ENCODE results near the gene ZFPM1. TPM values are rescaled to one million over a fixed set of nuclear protein-coding genes. Genes with fewer than 3 reads are reported as not detected.

ZFPM1 gene
- total RNA-seq, 1 donor from 2014 or later: 11.1 TPM

DNA sequence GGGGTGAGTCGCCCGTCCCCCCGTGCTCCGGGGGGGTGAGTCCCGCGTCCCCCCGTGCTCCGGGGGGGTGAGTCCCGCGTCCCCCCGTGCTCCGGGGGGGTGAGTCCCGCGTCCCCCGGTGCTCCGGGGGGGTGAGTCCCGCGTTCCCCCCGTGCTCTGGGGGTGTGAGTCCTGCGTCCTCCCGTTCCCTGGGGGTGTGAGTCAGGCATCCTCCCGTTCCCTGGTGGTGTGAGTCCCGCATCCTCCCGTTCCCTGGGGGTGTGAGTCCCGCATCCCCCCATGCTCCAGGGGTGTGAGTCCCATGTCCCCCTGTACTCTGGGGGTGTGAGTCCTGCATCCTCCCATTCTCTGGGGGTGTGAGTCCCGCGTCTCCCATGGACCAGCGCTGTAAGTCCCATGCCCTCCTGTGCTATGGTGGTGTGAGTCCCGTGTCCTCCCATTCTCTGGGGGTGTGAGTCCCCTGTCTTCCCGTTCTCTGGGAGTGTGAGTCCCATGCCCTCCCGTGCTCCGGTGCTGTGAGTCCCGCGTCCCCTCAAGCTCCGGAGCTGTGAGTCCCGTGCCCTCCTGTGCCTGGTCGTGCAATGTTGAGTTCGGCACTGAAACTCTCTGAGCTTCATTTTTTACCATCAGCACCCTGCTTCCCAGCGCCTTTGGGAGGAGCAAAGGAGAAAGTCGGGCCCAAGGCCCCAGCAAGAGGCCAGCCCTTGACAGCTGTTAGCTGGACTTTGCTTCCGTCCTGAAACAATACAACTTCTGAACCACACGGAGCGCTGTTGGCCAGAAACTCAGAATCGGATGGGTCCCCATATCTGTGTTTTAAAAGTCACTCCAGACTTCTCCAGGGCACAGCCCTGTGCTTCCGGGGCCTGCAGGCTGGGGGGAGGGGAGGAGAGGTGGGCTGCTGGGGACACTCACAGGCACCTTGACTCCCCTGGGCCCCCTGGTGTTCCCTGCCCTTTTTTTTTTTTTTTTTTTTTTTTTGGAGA lies 105.7 kb downstream of the ZFPM1 start:
- DNase-seq (ENCODE audit: low read depth, low spot score): no peak
- peaks cover 12% of the 10 kb centered on the region for H3K4me1 Mint-ChIP-seq
- TF ChIP-seq, protein P1, sequence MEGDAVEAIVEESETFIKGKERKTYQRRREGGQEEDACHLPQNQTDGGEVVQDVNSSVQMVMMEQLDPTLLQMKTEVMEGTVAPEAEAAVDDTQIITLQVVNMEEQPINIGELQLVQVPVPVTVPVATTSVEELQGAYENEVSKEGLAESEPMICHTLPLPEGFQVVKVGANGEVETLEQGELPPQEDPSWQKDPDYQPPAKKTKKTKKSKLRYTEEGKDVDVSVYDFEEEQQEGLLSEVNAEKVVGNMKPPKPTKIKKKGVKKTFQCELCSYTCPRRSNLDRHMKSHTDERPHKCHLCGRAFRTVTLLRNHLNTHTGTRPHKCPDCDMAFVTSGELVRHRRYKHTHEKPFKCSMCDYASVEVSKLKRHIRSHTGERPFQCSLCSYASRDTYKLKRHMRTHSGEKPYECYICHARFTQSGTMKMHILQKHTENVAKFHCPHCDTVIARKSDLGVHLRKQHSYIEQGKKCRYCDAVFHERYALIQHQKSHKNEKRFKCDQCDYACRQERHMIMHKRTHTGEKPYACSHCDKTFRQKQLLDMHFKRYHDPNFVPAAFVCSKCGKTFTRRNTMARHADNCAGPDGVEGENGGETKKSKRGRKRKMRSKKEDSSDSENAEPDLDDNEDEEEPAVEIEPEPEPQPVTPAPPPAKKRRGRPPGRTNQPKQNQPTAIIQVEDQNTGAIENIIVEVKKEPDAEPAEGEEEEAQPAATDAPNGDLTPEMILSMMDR (conservative IDR thresholded peaks at IDR 0.05): peak; percentile 64
- H3K36me3 Mint-ChIP-seq (ENCODE audit: low read depth): no peaks in the 10 kb centered on the region
- H3K27ac Mint-ChIP-seq (ENCODE audit: unreplicated experiment): no peak overlapping the region
- H3K27me3 Mint-ChIP-seq (ENCODE audit: low read depth): no peaks in the 10 kb centered on the region
- no peaks in the 10 kb centered on the region for H3K9me3 Mint-ChIP-seq
- H3K4me3 Mint-ChIP-seq: no peak overlapping the region

DNA sequence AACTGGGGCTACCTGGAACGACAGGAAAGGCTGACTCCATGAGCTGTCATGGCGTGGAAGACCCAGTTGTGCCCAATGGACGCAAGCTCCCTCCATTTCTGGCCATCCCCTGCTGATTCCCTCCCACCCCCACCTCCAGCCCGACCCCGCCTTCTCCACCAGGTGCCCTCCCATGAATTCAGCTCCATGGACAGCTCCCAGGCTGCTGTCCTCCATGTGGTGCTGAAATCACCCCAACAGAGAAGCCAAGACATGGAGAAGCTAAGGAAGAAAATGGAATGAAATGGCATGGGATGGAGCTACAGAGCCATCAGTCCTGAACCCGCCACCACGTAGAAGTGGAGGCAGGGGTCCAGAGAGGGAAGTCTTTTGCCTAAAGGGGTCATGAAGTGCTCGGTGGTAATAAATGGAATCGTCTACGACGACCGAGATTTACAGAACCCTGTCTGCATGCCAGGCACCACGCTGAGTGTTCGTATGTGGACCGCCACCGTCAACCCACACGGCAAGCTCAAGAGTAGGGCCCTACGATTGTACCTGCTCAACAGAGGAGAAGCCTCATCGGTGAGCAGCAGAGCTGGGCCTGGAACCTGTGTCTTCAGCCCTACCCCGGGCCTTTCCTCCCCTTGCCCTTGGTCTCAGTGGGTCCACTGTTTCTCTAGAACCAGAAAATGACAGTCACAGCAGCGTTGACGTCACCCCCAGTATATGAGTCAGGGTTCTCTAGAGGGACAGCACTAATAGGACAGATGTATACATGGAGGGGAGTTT lies 107.8 kb downstream of the ZFPM1 start:
- no peaks in the 10 kb centered on the region for H3K9me3 Mint-ChIP-seq
- TF ChIP-seq, protein P1 (conservative IDR thresholded peaks at IDR 0.05): no peak
- no peak for DNase-seq (ENCODE audit: low read depth, low spot score)
- H3K27me3 Mint-ChIP-seq (ENCODE audit: low read depth): no peaks in the 10 kb centered on the region
- H3K4me1 Mint-ChIP-seq: peaks cover 15% of the 10 kb centered on the region
- H3K4me3 Mint-ChIP-seq: no peak overlapping the region
- no peaks in the 10 kb centered on the region for H3K36me3 Mint-ChIP-seq (ENCODE audit: low read depth)
- no peak overlapping the region for H3K27ac Mint-ChIP-seq (ENCODE audit: unreplicated experiment)

DNA sequence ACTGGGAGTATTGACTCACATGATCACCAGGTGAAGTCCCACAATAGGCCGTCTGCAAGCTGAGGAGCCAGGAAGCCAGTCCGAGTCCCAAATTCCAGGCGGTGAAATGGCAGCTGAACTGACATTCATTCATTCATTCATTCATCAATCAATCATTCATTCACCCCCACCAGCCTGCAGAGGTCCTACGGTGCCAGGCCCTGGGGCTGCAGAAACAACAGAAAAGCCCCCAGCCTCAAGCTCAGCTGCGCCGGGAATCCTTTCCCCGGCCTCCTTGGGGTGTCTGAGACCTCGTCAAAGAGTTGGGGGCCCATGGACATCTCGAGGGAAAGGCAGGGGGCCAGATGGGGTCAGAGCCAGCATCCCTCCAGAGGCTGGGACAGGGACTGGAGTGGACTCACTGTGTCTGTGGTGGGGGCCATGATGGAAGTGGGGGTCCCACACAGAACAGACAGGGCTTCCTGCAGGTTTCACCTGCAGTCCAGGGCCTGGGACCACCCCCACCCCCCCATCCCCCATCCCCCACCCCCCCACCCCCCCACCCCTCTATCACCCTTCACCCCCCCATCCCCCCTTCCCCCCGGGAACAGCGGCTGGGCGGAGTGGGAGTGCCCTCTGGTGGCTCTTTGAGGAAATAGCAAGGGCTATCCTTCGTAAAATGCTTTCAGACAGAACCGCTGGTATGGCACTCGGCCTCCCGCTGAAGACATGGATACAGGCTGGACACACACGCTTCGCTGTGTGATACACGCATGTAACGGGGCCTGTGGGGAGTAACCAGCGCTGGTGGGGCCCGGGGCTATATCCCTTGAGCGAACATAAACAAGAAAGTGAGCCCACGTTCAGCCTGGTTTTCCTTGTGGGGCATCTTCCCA lies 108.6 kb downstream of the ZFPM1 start:
- Mint-ChIP-seq H3K4me3 (peak overlapping the region; percentile 80), H3K9me3 (no peaks in the 10 kb centered on the region)

DNA sequence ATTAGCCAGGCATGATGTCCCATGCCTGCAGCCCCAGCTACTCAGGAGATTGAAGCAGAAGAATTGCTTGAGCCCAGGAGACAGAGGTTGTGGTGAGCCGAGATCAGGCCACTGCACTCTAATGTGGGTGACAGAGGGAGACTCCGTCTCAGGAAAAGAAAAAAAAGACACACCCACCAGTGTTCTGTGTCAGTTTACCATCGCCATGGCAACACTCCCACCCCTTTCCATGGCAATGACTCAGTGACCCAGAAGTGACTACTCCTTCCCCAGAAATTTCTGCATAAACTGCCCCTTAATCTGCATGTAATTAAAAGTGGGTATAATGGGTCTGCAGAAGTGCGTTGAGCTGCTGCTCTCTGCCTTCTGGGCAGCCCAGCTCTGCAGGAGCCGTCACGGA lies 113.1 kb downstream of the ZFPM1 start:
- H3K9me3 Mint-ChIP-seq: no peaks in the 10 kb centered on the region
- peak overlapping the region; percentile 51 for H3K4me3 Mint-ChIP-seq
- H3K36me3 Mint-ChIP-seq (ENCODE audit: low read depth): no peaks in the 10 kb centered on the region
- DNase-seq (ENCODE audit: low read depth, low spot score): no peak
- H3K4me1 Mint-ChIP-seq: peaks cover 24% of the 10 kb centered on the region
- no peaks in the 10 kb centered on the region for H3K27me3 Mint-ChIP-seq (ENCODE audit: low read depth)
- TF ChIP-seq, protein P1 (conservative IDR thresholded peaks at IDR 0.05): no peak
- no peak overlapping the region for H3K27ac Mint-ChIP-seq (ENCODE audit: unreplicated experiment)

More for the DNA sequence above, 108.6 kb downstream of the ZFPM1 start:
- peaks cover 23% of the 10 kb centered on the region for H3K4me1 Mint-ChIP-seq
- no peaks in the 10 kb centered on the region for H3K27me3 Mint-ChIP-seq (ENCODE audit: low read depth)
- no peaks in the 10 kb centered on the region for H3K36me3 Mint-ChIP-seq (ENCODE audit: low read depth)
- DNase-seq (ENCODE audit: low read depth, low spot score): peak; percentile 43
- H3K27ac Mint-ChIP-seq (ENCODE audit: unreplicated experiment): peak overlapping the region; percentile 64
- TF ChIP-seq, protein P1 (conservative IDR thresholded peaks at IDR 0.05): peak; percentile 68

Data from neural crest cell (in vitro differentiated cells).